Measurements from ENCODE around the gene PRDM10. TPM values are rescaled to one million over a fixed set of nuclear protein-coding genes. Genes with fewer than 3 reads are reported as not detected.

Gene PRDM10
- total and polyA plus RNA-seq, 10 of the 15 experiments (the other 5 are each of a cell fraction or from before 2014, with no cell fraction given), result 0.93 to 6.2 (median 4.1) TPM

GRCh38 chr11:130051082-130051481 lies 48.4 kb upstream of the PRDM10 start (continued):
- TF ChIP-seq NR2F1 (conservative IDR thresholded peaks at IDR 0.05) (no peak), E4F1 (IDR thresholded peaks at IDR 0.05; ENCODE audit: borderline replicate concordance, partially characterized antibody) (no peak), FOXM1 (IDR thresholded peaks at IDR 0.05; ENCODE audit: low read depth, low read length) (no peak), ESRRA (IDR thresholded peaks at IDR 0.05; ENCODE audit: low read length) (no peak), ZNF687 (IDR thresholded peaks at IDR 0.05) (no peak)

- WGBS (ENCODE audit: insufficient coverage, insufficient replicate concordance, low lambda C conversion rate, missing lambda C conversion rate), result 33% methylated on average over 2 of the region's 2 CpGs
- DNase-seq (ENCODE audit: low read depth, low spot score), result no peak
- Histone ChIP-seq H3K27ac (ENCODE audit: control insufficient read depth, insufficient read depth) (no peak overlapping the region), H3K9me3 (replicated peaks; ENCODE audit: control insufficient read depth, insufficient read depth, low read length) (no peaks in the 10 kb centered on the region), H3K4me1 (ENCODE audit: control insufficient read depth, insufficient read depth, low read length) (no peaks in the 10 kb centered on the region), H3K79me2 (ENCODE audit: control insufficient read depth, insufficient read depth, low read length) (no peaks in the 10 kb centered on the region), H3K36me3 (ENCODE audit: control insufficient read depth in 2 of 2, insufficient read depth in 2 of 2, low read length in 1 of 2) (no peaks in the 10 kb centered on the region), H3K4me2 (ENCODE audit: control insufficient read depth, insufficient read depth) (no peak overlapping the region), H4K20me1 (ENCODE audit: control insufficient read depth, insufficient read depth) (no peaks in the 10 kb centered on the region), H3K9ac (ENCODE audit: control insufficient read depth, insufficient read depth, low read length) (no peak overlapping the region), H3K27me3 (replicated peaks in 1 of 2; ENCODE audit: control insufficient read depth in 2 of 2, insufficient read depth in 2 of 2, low read length in 1 of 2) (peaks cover 0 to 2% of the 10 kb centered on the region in 2 experiments; a peak in 2 of 4 replicates), H2AFZ (ENCODE audit: control insufficient read depth, low read depth, low read length) (no peak overlapping the region), H3K4me3 (no peak overlapping the region)
- ChIA-PET SMC1A (ENCODE audit: uncharacterized antibody, unreplicated experiment) (interaction anchor here (1.7 kb wide), 1 partner anchor 124 kb away, joined by 4 read pairs; no protein-coding TSS in a partner anchor), RAD21 (ENCODE audit: unreplicated experiment) (interaction anchor here (1.1 to 1.2 kb wide), 2 partner anchors 46 to 82 kb away, joined by 3 read pairs; no protein-coding TSS in a partner anchor), CTCF (interaction anchor here (1.0 to 1.1 kb wide), 2 partner anchors 20 to 252 kb away, joined by 3 read pairs; no protein-coding TSS in a partner anchor), POLR2A (no interaction called here)
- no peak for FAIRE-seq
- intact Hi-C loops (cut with micrococcal nuclease; ENCODE audit: unreplicated experiment) (no loop called here), in situ Hi-C loops (cut with MboI) (no loop called here)
- BruUV-seq (replicated peaks), result no TSS peak
- no peak for ATAC-seq
- TF ChIP-seq RAD51 (IDR thresholded peaks at IDR 0.05) (no peak), TARDBP (IDR thresholded peaks at IDR 0.05; ENCODE audit: borderline replicate concordance) (no peak), SUZ12 (IDR thresholded peaks at IDR 0.05; ENCODE audit: unreplicated experiment) (no peak), SMC3 (IDR thresholded peaks at IDR 0.05; ENCODE audit: borderline replicate concordance, low read length) (no peak), ATF7 (IDR thresholded peaks at IDR 0.05; ENCODE audit: low read depth) (no peak), BHLHE40 (IDR thresholded peaks at IDR 0.05; ENCODE audit: borderline replicate concordance in 1 of 2, low read depth in 2 of 2, low read length in 1 of 2) (no peak), SMAD5 (IDR thresholded peaks at IDR 0.05; ENCODE audit: low read depth) (no peak), ZBTB4 (CRISPR knock-in tag; IDR thresholded peaks at IDR 0.05) (no peak)
Observed at GRCh38 chr11:130050257-130050656, 47.6 kb upstream of the PRDM10 start.

Measured in GM12878 (cell line).